Myocyte (in vitro differentiated cells): ENCODE results near the gene PLCD1. TPM values are rescaled to one million over a fixed set of nuclear protein-coding genes. Genes with fewer than 3 reads are reported as not detected.

Source experiments
- DNase-seq: peaks from one replicate; pipeline ENCODE4 v3.0.0-alpha.2; 2012; ENCODE audit warnings: low read depth
- microRNA-seq: library from miRNA; unstranded; fragments of <30 nt; microRNA quantifications from one replicate; pipeline ENCODE4, GENCODE V29; 2016
- total RNA-seq: library from RNA; depleted of rRNA; stranded (reverse); fragments of >200 nt; gene quantifications from 2 replicates; pipeline ENCODE4 v1.2.3, GENCODE V29; 2014

The PLCD1 gene
- total RNA-seq, 1 donor from 2014 or later = 19.6 TPM

GRCh38 chr3:37967260-37967881 is 62.1 kb downstream of the PLCD1 start:
- DNase-seq = peak; percentile 79

GRCh38 chr3:37964716-37965115 is 64.7 kb downstream of the PLCD1 start:
- DNase-seq = no peak

- DNase-seq = no peak
These were observed 65.3 kb downstream of the PLCD1 start for GRCh38 chr3:37964146-37964545.

GRCh38 chr3:37963635-37964034 is 65.8 kb downstream of the PLCD1 start:
- peak; percentile 76 for DNase-seq

GRCh38 chr3:37963016-37963415 is 66.4 kb downstream of the PLCD1 start:
- peak; percentile 73 for DNase-seq

- no peak for DNase-seq
These were observed 67.6 kb downstream of the PLCD1 start for GRCh38 chr3:37961622-37962431.

- no peak for DNase-seq
These were observed 71.9 kb downstream of the PLCD1 start for GRCh38 chr3:37957539-37957936.

Small RNA genes lying within 50 kb of the gene (microRNA-seq; reads per million reads assigned to microRNA genes)
- gene MIR26A1 = 12.8 reads per million, percentile 34 among the genes with 10 or more reads in this experiment

Other genes with a start within 250 kb of the PLCD1 start
- 48.9 and 108 TPM in 2 replicates for gene CTDSPL, start 167.8 kb downstream of the PLCD1 start, total RNA-seq
- gene VILL, start 38.9 kb downstream of the PLCD1 start, total RNA-seq = 5.5 and 7.9 TPM in 2 replicates
- gene DLEC1, start 9.6 kb upstream of the PLCD1 start, total RNA-seq = not detected in 2 replicates
- gene ACAA1, start 107.5 kb upstream of the PLCD1 start, total RNA-seq = 15.8 and 18.6 TPM in 2 replicates
- gene MYD88, start 109.0 kb upstream of the PLCD1 start, total RNA-seq = 2.3 and 3.8 TPM in 2 replicates
- gene OXSR1, start 135.9 kb upstream of the PLCD1 start, total RNA-seq = 49.8 and 57.5 TPM in 2 replicates
- 0.16 and 0.40 TPM in 2 replicates for gene SLC22A13, start 236.2 kb upstream of the PLCD1 start, total RNA-seq